ENCODE results near the gene TRMT2A. TPM values are rescaled to one million over a fixed set of nuclear protein-coding genes. Genes with fewer than 3 reads are reported as not detected.

TRMT2A gene
- polyA plus RNA-seq, 1 donor (not counting 4 experiments of a cell fraction or from before 2014, with no cell fraction given), result 18.3 TPM

DNA sequence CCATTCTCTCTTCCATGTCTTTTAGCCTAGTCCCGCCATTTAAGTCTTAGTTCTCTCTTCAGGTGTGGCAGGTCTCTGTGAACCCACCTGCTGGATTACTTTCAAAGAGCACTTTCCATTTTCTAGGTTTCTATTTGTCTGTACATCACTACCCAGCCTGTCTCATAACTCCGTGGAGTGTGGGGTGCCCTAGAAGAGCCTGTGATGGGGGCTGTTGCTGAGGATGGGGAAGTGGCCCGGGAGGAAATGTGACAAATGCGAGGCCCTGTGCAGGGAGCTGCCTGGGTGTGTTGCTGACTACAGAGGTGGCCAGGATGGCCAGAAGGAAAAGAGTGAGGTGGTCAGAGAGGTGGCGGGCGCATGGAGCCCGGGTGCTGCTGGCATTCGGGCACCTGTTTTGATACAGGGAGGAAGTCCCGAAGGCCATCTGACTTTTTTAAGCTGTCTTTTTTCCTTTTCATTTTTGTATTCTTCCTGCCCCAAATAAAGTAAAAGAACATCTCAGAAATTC, 26.2 kb downstream of the TRMT2A start:
- Histone ChIP-seq H3K27me3 (ENCODE audit: control insufficient read depth, extremely low read depth, insufficient read depth, low read length) (no peaks in the 10 kb centered on the region), H3K36me3 (ENCODE audit: control insufficient read depth in 2 of 2, extremely low read depth in 1 of 2, insufficient read depth in 2 of 2, low read length in 2 of 2) (peaks cover 64 to 75% of the 10 kb centered on the region in 2 experiments), H2AFZ (ENCODE audit: control insufficient read depth, low read length) (no peak overlapping the region), H3K4me3 (ENCODE audit: control insufficient read depth in 2 of 3, extremely low read depth in 1 of 3, insufficient read depth in 2 of 3, low read depth in 1 of 3, low read length in 3 of 3) (no peak overlapping the region), H3K4me2 (ENCODE audit: control insufficient read depth, extremely low read depth, insufficient read depth, low read depth, low read length) (no peak overlapping the region), H3K9me1 (ENCODE audit: control insufficient read depth, extremely low read depth, insufficient read depth, low read length) (no peaks in the 10 kb centered on the region), H3K4me1 (ENCODE audit: control insufficient read depth, extremely low read depth, insufficient read depth, low read length) (no peaks in the 10 kb centered on the region), H3K9me3 (ENCODE audit: control insufficient read depth, low read depth, low read length) (no peaks in the 10 kb centered on the region), H4K20me1 (ENCODE audit: control insufficient read depth, extremely low read depth, insufficient read depth, low read length) (peaks cover 6% of the 10 kb centered on the region), H3K9ac (ENCODE audit: control insufficient read depth, extremely low read depth, insufficient read depth, low read length) (no peak overlapping the region), H3K79me2 (ENCODE audit: control insufficient read depth, insufficient read depth, low read length) (peaks cover 25% of the 10 kb centered on the region), H3K27ac (ENCODE audit: control insufficient read depth, insufficient read depth, low read length) (no peak overlapping the region)
- DNase-seq (ENCODE audit: low read depth, low spot score) (no peak), FAIRE-seq (no peak)
- TF ChIP-seq EZH2 (IDR thresholded peaks at IDR 0.05; ENCODE audit: low read length) (no peak), CTCF (optimal IDR thresholded peaks at IDR 0.05 in 1 of 3, IDR thresholded peaks at IDR 0.05 in 1 of 3, conservative IDR thresholded peaks at IDR 0.05 in 1 of 3; ENCODE audit: extremely low read depth in 1 of 3, insufficient read depth in 2 of 3, low read length in 3 of 3) (no peak)
- dilution Hi-C loops (cut with MboI; ENCODE audit: extremely low pct_ligation_motif_present, low sequenced_read_pairs), result no loop called here

- Histone ChIP-seq H3K9ac (ENCODE audit: control insufficient read depth, extremely low read depth, insufficient read depth, low read length) (no peak overlapping the region), H3K79me2 (ENCODE audit: control insufficient read depth, insufficient read depth, low read length) (peaks cover 31% of the 10 kb centered on the region), H3K36me3 (ENCODE audit: control insufficient read depth in 2 of 2, extremely low read depth in 1 of 2, insufficient read depth in 2 of 2, low read length in 2 of 2) (peaks cover 61 to 76% of the 10 kb centered on the region in 2 experiments), H3K4me1 (ENCODE audit: control insufficient read depth, extremely low read depth, insufficient read depth, low read length) (no peaks in the 10 kb centered on the region), H3K27ac (ENCODE audit: control insufficient read depth, insufficient read depth, low read length) (no peak overlapping the region), H3K4me2 (ENCODE audit: control insufficient read depth, extremely low read depth, insufficient read depth, low read depth, low read length) (no peak overlapping the region), H3K9me3 (ENCODE audit: control insufficient read depth, low read depth, low read length) (no peaks in the 10 kb centered on the region), H3K27me3 (ENCODE audit: control insufficient read depth, extremely low read depth, insufficient read depth, low read length) (no peaks in the 10 kb centered on the region), H4K20me1 (ENCODE audit: control insufficient read depth, extremely low read depth, insufficient read depth, low read length) (peaks cover 6% of the 10 kb centered on the region), H3K4me3 (ENCODE audit: control insufficient read depth in 2 of 3, extremely low read depth in 1 of 3, insufficient read depth in 2 of 3, low read depth in 1 of 3, low read length in 3 of 3) (no peak overlapping the region), H2AFZ (ENCODE audit: control insufficient read depth, low read length) (no peak overlapping the region), H3K9me1 (ENCODE audit: control insufficient read depth, extremely low read depth, insufficient read depth, low read length) (no peaks in the 10 kb centered on the region)
- no peak for FAIRE-seq
- no peak for DNase-seq (ENCODE audit: low read depth, low spot score)
- TF ChIP-seq CTCF (optimal IDR thresholded peaks at IDR 0.05 in 1 of 3, IDR thresholded peaks at IDR 0.05 in 1 of 3, conservative IDR thresholded peaks at IDR 0.05 in 1 of 3; ENCODE audit: extremely low read depth in 1 of 3, insufficient read depth in 2 of 3, low read length in 3 of 3) (no peak), EZH2 (IDR thresholded peaks at IDR 0.05; ENCODE audit: low read length) (no peak)
- dilution Hi-C loops (cut with MboI; ENCODE audit: extremely low pct_ligation_motif_present, low sequenced_read_pairs), result no loop called here
Measured at GRCh38 chr22:20089977-20090729, 26.9 kb downstream of the TRMT2A start.

Data from keratinocyte (primary cell).